GM12865 (cell line): Measurements from ENCODE around the gene ZNF248.

Experiments used
- DNase-seq: peaks from one replicate; pipeline ENCODE4 v3.0.0; 2010; ENCODE audit warnings: low read depth
- H3K4me3 ChIP-seq: 2 replicates; pipeline ENCODE4 v1.5.1; 2011; ENCODE audit warnings: mild to moderate bottlenecking, low read depth, low read length, control low read depth
- CTCF ChIP-seq: IDR thresholded peaks from 2 replicates; pipeline ENCODE4 v1.5.1; 2011; ENCODE audit warnings: low read length, control low read depth, low read depth, inconsistent platforms; ENCODE audit not compliant: insufficient read depth; ENCODE audit errors: missing control alignments

Gene ZNF248

DNA sequence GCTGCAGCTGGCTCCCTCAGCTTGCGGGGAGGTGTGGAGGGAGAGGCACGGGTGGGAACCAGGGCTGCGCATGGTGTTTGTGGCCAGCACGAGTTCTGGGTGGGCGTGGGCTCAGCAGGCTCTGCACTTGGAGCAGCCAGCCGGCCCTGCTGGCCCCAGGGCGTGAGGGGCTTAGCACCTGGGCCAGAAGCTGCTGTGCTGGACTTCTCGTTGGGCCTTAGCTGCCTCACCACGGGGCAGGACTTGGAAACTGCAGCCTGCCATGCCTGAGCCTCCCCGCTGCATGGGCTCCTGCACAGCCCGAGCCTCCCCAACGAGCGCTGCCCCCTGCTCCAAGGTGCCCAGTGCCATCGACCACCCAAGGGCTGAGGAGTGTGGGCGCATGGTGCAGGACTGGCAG lies 120.1 kb downstream of the ZNF248 start:
- TF ChIP-seq CTCF, result no peak
- DNase-seq, result no peak
- no peak overlapping the region for H3K4me3 ChIP-seq

DNA sequence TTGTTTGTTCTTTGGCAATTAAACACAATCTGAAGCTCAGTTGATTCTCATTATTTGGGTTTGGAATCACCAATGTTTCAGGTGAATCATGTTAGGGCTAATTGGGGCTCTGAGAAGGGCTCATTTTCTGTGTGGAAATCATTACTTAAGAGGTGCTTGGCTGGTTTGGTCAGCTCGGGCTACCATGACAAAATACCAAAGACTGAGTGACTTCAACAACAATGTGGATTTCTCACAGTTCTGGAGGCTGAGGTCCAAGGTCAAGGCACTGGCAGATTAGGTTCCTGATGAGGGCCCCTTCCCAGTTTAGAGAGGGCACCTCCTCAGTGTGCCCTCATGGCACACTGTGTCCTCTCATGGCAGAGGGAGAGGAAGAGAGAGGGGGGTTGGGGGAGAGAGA lies 121.3 kb downstream of the ZNF248 start:
- no peak for TF ChIP-seq CTCF
- no peak overlapping the region for H3K4me3 ChIP-seq
- no peak for DNase-seq

- DNase-seq, result no peak
- TF ChIP-seq CTCF, result no peak
Observed at GRCh38 chr10:37734971-37735370, 122.4 kb downstream of the ZNF248 start.

More at GRCh38 chr10:37734971-37735370, 122.4 kb downstream of the ZNF248 start:
- H3K4me3 ChIP-seq, result no peak overlapping the region
